GM13976 (cell line): Measurements from ENCODE around the gene FOXR1.

Experiments used
- DNase-seq: peaks from one replicate; pipeline ENCODE4 v3.0.0; 2012; ENCODE audit warnings: low spot score
- CTCF ChIP-seq: IDR thresholded peaks from 2 replicates; pipeline ENCODE4 v1.5.1; 2012; ENCODE audit warnings: borderline replicate concordance, mild to moderate bottlenecking; ENCODE audit not compliant: insufficient read depth; ENCODE audit errors: extremely low read depth, missing control alignments, control extremely low read depth
- in situ Hi-C: fragments of 300-500 bp; cut with MboI; formaldehyde crosslinking; loops from one replicate; pipeline ENCODE4 v1.12.0; 2022; ENCODE audit warnings: low sequenced_read_pairs, mixed read lengths, inconsistent platforms; ENCODE audit not compliant: unreplicated experiment

FOXR1 gene

GRCh38 chr11:118971646-118972045 lies at the start of gene FOXR1:
FOXR1 (plus strand) TSS chr11:118971761; CDS start chr11:118971932, 171 bp downstream.
- DNase-seq = no peak
- TF ChIP-seq CTCF = no peak
- in situ Hi-C loops = no loop called here

GRCh38 chr11:118921929-118922744 lies 49.4 kb upstream of the FOXR1 start:
- no peak for DNase-seq
- TF ChIP-seq CTCF = no peak
- in situ Hi-C loops = no loop called here

GRCh38 chr11:118922745-118923627 lies 48.6 kb upstream of the FOXR1 start:
- no peak for TF ChIP-seq CTCF
- in situ Hi-C loops = no loop called here
- DNase-seq = no peak

- TF ChIP-seq CTCF = no peak
These were observed 47.6 kb upstream of the FOXR1 start for GRCh38 chr11:118923721-118924587.

GRCh38 chr11:118924591-118925585 lies 46.7 kb upstream of the FOXR1 start:
- DNase-seq = peak; percentile 83
- in situ Hi-C loops = no loop called here
- TF ChIP-seq CTCF = no peak

More at GRCh38 chr11:118923721-118924587, 47.6 kb upstream of the FOXR1 start:
- no peak for DNase-seq
- in situ Hi-C loops = no loop called here
